K562 (cell line): ENCODE data around the gene PHPT1. TPM values are rescaled to one million over a fixed set of nuclear protein-coding genes. Genes with fewer than 3 reads are reported as not detected.

ENCODE experiments used
- CREB1 ChIP-seq, 2 experiments: sonication (generic) in 1 of 2; formaldehyde crosslinking in 1 of 2; IDR thresholded peaks; 2 replicates each; pipeline versions ENCODE4 v1.6.1 to v1.8.0; 2012 to 2022; ENCODE audit warnings: inconsistent platforms in 1 of 2, mild to moderate bottlenecking in 1 of 2, missing genetic modification reagents in 1 of 2, moderate library complexity in 1 of 2
- ELF1 ChIP-seq: fragments of 200-800 bp; sonication (Bioruptor generic); IDR thresholded peaks from 2 replicates; pipeline ENCODE4 v1.6.1; 2016; ENCODE audit warnings: missing genetic modification characterization, missing compliant biosample characterization
- ELF2 ChIP-seq: fragments of 250-450 bp; sonication (Bioruptor Pico); IDR thresholded peaks from 2 replicates; pipeline ENCODE4 v1.5.0; 2021; ENCODE audit warnings: mild to moderate bottlenecking
- HMG20B ChIP-seq: fragments of 250-450 bp; sonication (Bioruptor Pico); IDR thresholded peaks from 2 replicates; pipeline ENCODE4 v1.5.0; 2021; ENCODE audit warnings: mild to moderate bottlenecking
- IFI16 ChIP-seq: fragments of 250-450 bp; sonication (Bioruptor Pico); IDR thresholded peaks from 2 replicates; pipeline ENCODE4 v2.1.2; 2022; ENCODE audit warnings: mild to moderate bottlenecking, inconsistent platforms
- RBBP5 ChIP-seq: fragments of 200-600 bp; sonication (generic); IDR thresholded peaks from 2 replicates; pipeline ENCODE4 v1.6.1; 2012; ENCODE audit warnings: borderline replicate concordance, mild to moderate bottlenecking, low read length, control low read depth, inconsistent platforms; ENCODE audit not compliant: insufficient read depth, poor library complexity, severe bottlenecking
- SAP30 ChIP-seq: fragments of 200-600 bp; sonication (generic); IDR thresholded peaks from 2 replicates; pipeline ENCODE4 v1.6.1; 2012; ENCODE audit warnings: borderline replicate concordance, low read depth, mild to moderate bottlenecking, moderate library complexity, low read length, control low read depth, inconsistent platforms; ENCODE audit not compliant: insufficient read depth, poor library complexity, severe bottlenecking
- SIRT6 ChIP-seq: IDR thresholded peaks from one replicate; pipeline ENCODE4 v1.6.1; 2012; ENCODE audit warnings: low read depth, mild to moderate bottlenecking, control low read depth, inconsistent platforms, low read length, moderate library complexity
- TARDBP ChIP-seq: fragments of 450-650 bp; IDR thresholded peaks from 2 replicates; pipeline ENCODE4 v1.6.1; 2016
- USF2 ChIP-seq: sonication (generic); formaldehyde crosslinking; IDR thresholded peaks from 2 replicates; pipeline ENCODE4 v1.5.0; 2020; ENCODE audit warnings: missing genetic modification reagents
- ZC3H4 ChIP-seq: sonication (generic); formaldehyde crosslinking; IDR thresholded peaks from 2 replicates; pipeline ENCODE4 v1.9.0; 2021; ENCODE audit warnings: missing genetic modification reagents, borderline replicate concordance
- ZFP1 ChIP-seq: fragments of 450-650 bp; formaldehyde crosslinking; IDR thresholded peaks from 2 replicates; pipeline ENCODE4 v1.4.0; 2020; ENCODE audit warnings: mild to moderate bottlenecking, mixed read lengths
- polyA plus RNA-seq, 8 experiments: library from polyadenylated mRNA; depleted of rRNA in 4 of 8; stranded (reverse) in 5 of 8; unstranded in 3 of 8; fragments of >200 nt; fragmentation: Nextera tagmentation in 2 of 8; fragmentation: Illumina TruSeq in 1 of 8; extraction: Ambion mirVana in 2 of 8; extraction: Trizol in 1 of 8; gene quantifications; 2 replicates each; pipeline versions ENCODE4 v1.2.1 to v1.2.3, GENCODE V29; 2011 to 2014; ENCODE audit warnings: inconsistent platforms in 1 of 8, missing spikeins in 1 of 8
- total RNA-seq, 7 experiments: library from RNA; depleted of rRNA in 6 of 7; stranded (reverse); fragments of >200 nt in 6 of 7; fragmentation: Illumina TruSeq in 2 of 7; extraction: Trizol in 2 of 7; gene quantifications; 2 replicates each; pipeline versions ENCODE4 v1.2.1 to v1.2.3, GENCODE V29; 2011 to 2021; ENCODE audit warnings: low replicate concordance in 1 of 7
- TF ChIP-seq, protein P1 (sequence below): sonication (generic); formaldehyde crosslinking; IDR thresholded peaks from 2 replicates; pipeline ENCODE4 v1.8.1; 2023; ENCODE audit warnings: mild to moderate bottlenecking, missing genetic modification reagents
- TF ChIP-seq, protein P2 (sequence below): fragments of 250-450 bp; sonication (Bioruptor Pico); IDR thresholded peaks from 2 replicates; pipeline ENCODE4 v1.9.0; 2021; ENCODE audit warnings: mild to moderate bottlenecking, inconsistent platforms
- TF ChIP-seq, protein P3 (sequence below), 3 experiments: fragments of 200-800 bp in 1 of 3; fragments of 250-450 bp in 1 of 3; fragments of 450-650 bp in 1 of 3; sonication (Bioruptor Pico) in 1 of 3; sonication (Bioruptor generic) in 1 of 3; formaldehyde crosslinking in 1 of 3; IDR thresholded peaks; 2 replicates each; pipeline versions ENCODE4 v1.6.1 to v1.8.0; 2016 to 2022; ENCODE audit warnings: mild to moderate bottlenecking in 2 of 3, missing genetic modification characterization in 2 of 3, missing compliant biosample characterization in 1 of 3, moderate library complexity in 1 of 3

The PHPT1 gene
- total and polyA plus RNA-seq, 9 of the 15 experiments (the other 6 are each of a cell fraction or from before 2014, with no cell fraction given): 20.9 to 166 (median 129) TPM

DNA sequence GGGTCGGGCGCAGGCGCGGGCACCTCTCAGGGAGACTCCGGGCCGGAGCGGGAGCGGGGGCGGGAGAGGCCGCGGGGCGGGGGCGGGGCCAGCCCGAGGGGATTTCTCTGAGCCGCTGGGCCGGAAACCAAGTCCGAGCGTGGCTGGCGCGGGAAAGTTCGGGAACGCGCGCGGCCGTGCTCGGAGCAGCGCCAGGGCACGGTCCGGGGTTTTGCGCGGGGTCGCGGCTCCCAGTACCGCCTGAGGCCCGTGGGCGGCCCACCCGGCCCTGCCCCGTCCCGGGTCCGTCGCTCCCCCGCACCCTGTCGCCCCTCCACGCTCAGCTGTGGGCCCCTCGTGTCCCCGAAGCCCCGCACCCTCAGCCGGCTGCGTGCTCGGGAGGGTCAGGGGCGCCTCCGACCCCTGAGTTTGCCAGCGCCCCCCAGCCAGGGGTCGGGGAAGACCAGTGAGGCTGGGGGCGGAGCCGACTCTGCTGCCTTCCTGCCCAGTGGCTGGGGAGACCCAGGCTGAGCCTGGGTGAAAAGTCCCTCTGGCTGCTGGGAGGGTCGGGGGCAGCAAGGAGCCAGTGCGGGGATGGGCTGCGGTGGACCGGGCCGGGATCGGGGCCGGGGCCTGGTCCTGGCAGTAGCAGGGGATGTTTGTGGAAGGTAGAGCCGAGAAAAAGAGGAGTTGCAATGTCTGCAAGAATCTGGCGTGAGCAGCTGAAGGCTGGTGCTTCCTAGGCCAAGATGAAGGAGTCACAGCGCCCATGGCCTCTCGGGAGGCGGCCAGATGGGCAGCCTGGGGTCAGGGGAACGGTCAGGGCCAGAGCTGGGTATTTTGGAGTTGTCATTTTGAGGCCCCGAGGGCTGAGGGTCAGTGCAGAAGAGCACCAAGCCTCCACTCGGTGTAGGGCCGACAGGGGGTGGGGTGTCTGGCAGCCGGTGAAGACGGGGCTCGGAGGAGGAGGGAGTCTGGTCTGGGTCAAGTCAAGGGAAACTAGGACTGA is 37.7 kb downstream of the PHPT1 start (continued):
- TF ChIP-seq, protein P1, sequence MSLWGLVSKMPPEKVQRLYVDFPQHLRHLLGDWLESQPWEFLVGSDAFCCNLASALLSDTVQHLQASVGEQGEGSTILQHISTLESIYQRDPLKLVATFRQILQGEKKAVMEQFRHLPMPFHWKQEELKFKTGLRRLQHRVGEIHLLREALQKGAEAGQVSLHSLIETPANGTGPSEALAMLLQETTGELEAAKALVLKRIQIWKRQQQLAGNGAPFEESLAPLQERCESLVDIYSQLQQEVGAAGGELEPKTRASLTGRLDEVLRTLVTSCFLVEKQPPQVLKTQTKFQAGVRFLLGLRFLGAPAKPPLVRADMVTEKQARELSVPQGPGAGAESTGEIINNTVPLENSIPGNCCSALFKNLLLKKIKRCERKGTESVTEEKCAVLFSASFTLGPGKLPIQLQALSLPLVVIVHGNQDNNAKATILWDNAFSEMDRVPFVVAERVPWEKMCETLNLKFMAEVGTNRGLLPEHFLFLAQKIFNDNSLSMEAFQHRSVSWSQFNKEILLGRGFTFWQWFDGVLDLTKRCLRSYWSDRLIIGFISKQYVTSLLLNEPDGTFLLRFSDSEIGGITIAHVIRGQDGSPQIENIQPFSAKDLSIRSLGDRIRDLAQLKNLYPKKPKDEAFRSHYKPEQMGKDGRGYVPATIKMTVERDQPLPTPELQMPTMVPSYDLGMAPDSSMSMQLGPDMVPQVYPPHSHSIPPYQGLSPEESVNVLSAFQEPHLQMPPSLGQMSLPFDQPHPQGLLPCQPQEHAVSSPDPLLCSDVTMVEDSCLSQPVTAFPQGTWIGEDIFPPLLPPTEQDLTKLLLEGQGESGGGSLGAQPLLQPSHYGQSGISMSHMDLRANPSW (CRISPR knock-in tag): no peak
- TF ChIP-seq IFI16 (CRISPR knock-in tag) (no peak), RBBP5 (peak; percentile 57), TARDBP (no peak; the same call in 1 of the 2 replicates), ELF1 (tag) (no peak), USF2 (CRISPR knock-in tag) (no peak), ZC3H4 (CRISPR knock-in tag) (no peak), ZFP1 (no peak), SAP30 (peak; percentile 78), ELF2 (peak; percentile 55; the same call in 1 of the 2 replicates), HMG20B (CRISPR knock-in tag) (no peak), SIRT6 (no peak), CREB1 (IDR thresholded peaks at IDR 0.05) (no peak), CREB1 (CRISPR knock-in tag; IDR thresholded peaks at IDR 0.05) (peak; percentile 22; the same call in 1 of the 2 replicates)
- TF ChIP-seq, protein P2, sequence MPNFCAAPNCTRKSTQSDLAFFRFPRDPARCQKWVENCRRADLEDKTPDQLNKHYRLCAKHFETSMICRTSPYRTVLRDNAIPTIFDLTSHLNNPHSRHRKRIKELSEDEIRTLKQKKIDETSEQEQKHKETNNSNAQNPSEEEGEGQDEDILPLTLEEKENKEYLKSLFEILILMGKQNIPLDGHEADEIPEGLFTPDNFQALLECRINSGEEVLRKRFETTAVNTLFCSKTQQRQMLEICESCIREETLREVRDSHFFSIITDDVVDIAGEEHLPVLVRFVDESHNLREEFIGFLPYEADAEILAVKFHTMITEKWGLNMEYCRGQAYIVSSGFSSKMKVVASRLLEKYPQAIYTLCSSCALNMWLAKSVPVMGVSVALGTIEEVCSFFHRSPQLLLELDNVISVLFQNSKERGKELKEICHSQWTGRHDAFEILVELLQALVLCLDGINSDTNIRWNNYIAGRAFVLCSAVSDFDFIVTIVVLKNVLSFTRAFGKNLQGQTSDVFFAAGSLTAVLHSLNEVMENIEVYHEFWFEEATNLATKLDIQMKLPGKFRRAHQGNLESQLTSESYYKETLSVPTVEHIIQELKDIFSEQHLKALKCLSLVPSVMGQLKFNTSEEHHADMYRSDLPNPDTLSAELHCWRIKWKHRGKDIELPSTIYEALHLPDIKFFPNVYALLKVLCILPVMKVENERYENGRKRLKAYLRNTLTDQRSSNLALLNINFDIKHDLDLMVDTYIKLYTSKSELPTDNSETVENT (CRISPR knock-in tag): peak; percentile 29; the same call in 1 of the 2 replicates
- TF ChIP-seq, protein P3, sequence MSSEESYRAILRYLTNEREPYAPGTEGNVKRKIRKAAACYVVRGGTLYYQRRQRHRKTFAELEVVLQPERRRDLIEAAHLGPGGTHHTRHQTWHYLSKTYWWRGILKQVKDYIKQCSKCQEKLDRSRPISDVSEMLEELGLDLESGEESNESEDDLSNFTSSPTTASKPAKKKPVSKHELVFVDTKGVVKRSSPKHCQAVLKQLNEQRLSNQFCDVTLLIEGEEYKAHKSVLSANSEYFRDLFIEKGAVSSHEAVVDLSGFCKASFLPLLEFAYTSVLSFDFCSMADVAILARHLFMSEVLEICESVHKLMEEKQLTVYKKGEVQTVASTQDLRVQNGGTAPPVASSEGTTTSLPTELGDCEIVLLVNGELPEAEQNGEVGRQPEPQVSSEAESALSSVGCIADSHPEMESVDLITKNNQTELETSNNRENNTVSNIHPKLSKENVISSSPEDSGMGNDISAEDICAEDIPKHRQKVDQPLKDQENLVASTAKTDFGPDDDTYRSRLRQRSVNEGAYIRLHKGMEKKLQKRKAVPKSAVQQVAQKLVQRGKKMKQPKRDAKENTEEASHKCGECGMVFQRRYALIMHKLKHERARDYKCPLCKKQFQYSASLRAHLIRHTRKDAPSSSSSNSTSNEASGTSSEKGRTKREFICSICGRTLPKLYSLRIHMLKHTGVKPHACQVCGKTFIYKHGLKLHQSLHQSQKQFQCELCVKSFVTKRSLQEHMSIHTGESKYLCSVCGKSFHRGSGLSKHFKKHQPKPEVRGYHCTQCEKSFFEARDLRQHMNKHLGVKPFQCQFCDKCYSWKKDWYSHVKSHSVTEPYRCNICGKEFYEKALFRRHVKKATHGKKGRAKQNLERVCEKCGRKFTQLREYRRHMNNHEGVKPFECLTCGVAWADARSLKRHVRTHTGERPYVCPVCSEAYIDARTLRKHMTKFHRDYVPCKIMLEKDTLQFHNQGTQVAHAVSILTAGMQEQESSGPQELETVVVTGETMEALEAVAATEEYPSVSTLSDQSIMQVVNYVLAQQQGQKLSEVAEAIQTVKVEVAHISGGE (CRISPR knock-in tag; IDR thresholded peaks at IDR 0.05): peak in 1 of 3 experiments; percentile 27; a peak in 1 of 6 replicates
